ENCODE results near the gene DNM2.

DNM2 gene

DNA sequence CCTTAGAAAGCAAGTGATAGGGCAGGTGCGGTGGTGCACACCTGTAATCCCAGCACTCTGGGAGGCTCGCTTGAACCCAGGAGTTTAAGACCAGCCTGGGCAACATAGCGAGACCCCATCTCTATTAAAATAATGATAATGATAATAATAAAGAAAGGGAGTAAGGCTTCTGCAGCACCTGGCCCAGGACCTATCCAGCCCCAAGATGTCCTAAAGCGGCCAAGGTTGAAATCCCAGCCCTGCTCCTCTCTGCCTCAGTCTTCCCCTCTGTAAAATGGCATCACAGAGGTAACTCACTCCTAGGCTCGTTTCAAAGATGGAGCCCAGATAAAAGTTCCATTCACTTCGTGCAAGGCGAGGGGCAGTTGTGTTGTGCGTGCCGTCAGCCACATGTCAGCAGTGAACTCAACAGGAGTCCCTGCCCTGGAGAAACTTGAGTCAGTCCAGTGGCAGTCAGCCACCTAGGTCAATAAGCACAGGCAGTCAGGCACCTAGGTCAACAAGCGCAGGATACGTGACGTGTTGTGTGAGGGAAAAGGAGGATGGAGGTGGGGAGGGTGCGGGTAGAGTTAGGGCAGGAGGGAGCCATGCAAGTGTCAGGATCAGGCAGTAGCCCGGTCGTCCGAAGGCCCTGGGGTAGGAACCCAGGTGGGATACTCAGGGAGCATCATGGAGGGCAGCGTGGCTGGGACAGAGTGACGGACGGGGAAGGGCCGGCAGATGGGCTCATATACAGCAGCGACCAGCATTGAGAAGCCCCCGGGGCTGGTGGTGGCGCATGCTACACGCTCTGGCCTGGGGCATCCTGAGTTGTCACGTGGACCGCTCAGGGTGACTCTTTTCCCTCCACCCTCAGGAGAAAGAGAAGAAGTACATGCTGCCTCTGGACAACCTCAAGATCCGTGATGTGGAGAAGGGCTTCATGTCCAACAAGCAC is 101.5 kb downstream of the DNM2 start:
- Histone ChIP-seq H3K9me3 (ENCODE audit: insufficient read depth, low read length) (no peaks in the 10 kb centered on the region), H3K4me3 (ENCODE audit: low read length) (no peak overlapping the region), H3K27me3 (ENCODE audit: low read depth, low read length) (no peaks in the 10 kb centered on the region), H3K4me1 (ENCODE audit: low read length) (no peaks in the 10 kb centered on the region), H3K9ac (ENCODE audit: low read length) (no peak overlapping the region), H3K27ac (ENCODE audit: low read length) (no peak overlapping the region), H3K36me3 (replicated peaks; ENCODE audit: low read depth, low read length) (peaks cover 18% of the 10 kb centered on the region), H3K79me2 (ENCODE audit: low read length) (no peaks in the 10 kb centered on the region), H4K20me1 (ENCODE audit: insufficient read depth, low read length) (no peaks in the 10 kb centered on the region), H2AFZ (ENCODE audit: low read depth, low read length) (no peak overlapping the region), H3K4me2 (ENCODE audit: low read length) (no peak overlapping the region)
- TF ChIP-seq, protein P1, sequence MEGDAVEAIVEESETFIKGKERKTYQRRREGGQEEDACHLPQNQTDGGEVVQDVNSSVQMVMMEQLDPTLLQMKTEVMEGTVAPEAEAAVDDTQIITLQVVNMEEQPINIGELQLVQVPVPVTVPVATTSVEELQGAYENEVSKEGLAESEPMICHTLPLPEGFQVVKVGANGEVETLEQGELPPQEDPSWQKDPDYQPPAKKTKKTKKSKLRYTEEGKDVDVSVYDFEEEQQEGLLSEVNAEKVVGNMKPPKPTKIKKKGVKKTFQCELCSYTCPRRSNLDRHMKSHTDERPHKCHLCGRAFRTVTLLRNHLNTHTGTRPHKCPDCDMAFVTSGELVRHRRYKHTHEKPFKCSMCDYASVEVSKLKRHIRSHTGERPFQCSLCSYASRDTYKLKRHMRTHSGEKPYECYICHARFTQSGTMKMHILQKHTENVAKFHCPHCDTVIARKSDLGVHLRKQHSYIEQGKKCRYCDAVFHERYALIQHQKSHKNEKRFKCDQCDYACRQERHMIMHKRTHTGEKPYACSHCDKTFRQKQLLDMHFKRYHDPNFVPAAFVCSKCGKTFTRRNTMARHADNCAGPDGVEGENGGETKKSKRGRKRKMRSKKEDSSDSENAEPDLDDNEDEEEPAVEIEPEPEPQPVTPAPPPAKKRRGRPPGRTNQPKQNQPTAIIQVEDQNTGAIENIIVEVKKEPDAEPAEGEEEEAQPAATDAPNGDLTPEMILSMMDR (IDR thresholded peaks at IDR 0.05; ENCODE audit: low read depth, low read length) = no peak
- TF ChIP-seq EZH2phosphoT487 (IDR thresholded peaks at IDR 0.05; ENCODE audit: low read depth) = no peak

DNA sequence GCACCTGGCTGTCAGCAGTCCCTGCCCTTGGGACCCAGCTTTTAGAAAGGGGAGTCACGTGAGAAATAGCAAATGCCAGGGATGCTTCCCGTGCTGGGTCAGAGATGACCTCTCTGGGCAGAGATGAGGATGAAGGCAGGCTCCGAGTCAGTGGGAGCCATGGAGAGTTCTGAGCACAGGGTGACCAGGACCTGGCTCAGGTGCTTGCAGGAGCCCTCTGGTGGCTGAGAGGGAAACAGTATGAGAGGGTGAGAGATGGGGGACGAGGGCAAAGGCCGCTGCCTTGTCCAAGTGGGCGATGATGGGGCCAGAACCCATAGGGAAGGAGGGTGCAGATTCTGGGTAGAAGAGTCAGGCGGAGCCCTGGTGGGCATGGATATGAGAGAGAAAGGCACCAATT is 102.3 kb downstream of the DNM2 start:
- no peaks in the 10 kb centered on the region for H4K20me1 ChIP-seq (ENCODE audit: insufficient read depth, low read length)
- H3K9ac ChIP-seq (ENCODE audit: low read length) = no peak overlapping the region
- H3K4me2 ChIP-seq (ENCODE audit: low read length) = no peak overlapping the region
- no peaks in the 10 kb centered on the region for H3K9me3 ChIP-seq (ENCODE audit: insufficient read depth, low read length)
- TF ChIP-seq, protein P1 (IDR thresholded peaks at IDR 0.05; ENCODE audit: low read depth, low read length) = peak; percentile 41
- no peak for TF ChIP-seq EZH2phosphoT487 (IDR thresholded peaks at IDR 0.05; ENCODE audit: low read depth)
- no peaks in the 10 kb centered on the region for H3K79me2 ChIP-seq (ENCODE audit: low read length)
- H3K27ac ChIP-seq (ENCODE audit: low read length) = no peak overlapping the region
- H3K4me3 ChIP-seq (ENCODE audit: low read length) = no peak overlapping the region
- H2AFZ ChIP-seq (ENCODE audit: low read depth, low read length) = no peak overlapping the region
- no peaks in the 10 kb centered on the region for H3K27me3 ChIP-seq (ENCODE audit: low read depth, low read length)
- H3K36me3 ChIP-seq (replicated peaks; ENCODE audit: low read depth, low read length) = peaks cover 24% of the 10 kb centered on the region
- H3K4me1 ChIP-seq (ENCODE audit: low read length) = no peaks in the 10 kb centered on the region

DNA sequence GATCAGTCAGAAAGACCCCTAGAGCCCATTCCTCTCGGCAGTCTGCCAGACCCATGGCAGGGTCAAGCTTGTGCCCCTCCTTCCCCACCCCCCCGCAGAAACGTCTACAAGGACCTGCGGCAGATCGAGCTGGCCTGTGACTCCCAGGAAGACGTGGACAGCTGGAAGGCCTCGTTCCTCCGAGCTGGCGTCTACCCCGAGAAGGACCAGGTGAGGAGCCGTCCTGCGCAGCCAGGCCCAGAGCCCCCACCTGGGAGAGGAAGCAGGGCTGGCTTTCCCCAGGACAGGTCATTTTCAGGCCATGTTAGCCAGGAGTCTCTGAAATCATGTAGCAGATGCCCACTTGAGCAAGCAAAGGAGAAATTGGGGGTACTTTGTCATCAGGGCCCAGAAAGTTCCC is 105.8 kb downstream of the DNM2 start:
- Histone ChIP-seq H3K79me2 (ENCODE audit: low read length) (no peaks in the 10 kb centered on the region), H4K20me1 (ENCODE audit: insufficient read depth, low read length) (no peaks in the 10 kb centered on the region), H3K9me3 (ENCODE audit: insufficient read depth, low read length) (no peaks in the 10 kb centered on the region), H3K9ac (ENCODE audit: low read length) (no peak overlapping the region), H3K4me1 (ENCODE audit: low read length) (no peaks in the 10 kb centered on the region), H3K27me3 (ENCODE audit: low read depth, low read length) (no peaks in the 10 kb centered on the region), H3K27ac (ENCODE audit: low read length) (no peak overlapping the region), H3K4me3 (ENCODE audit: low read length) (no peak overlapping the region), H3K36me3 (replicated peaks; ENCODE audit: low read depth, low read length) (peaks cover 30% of the 10 kb centered on the region), H2AFZ (ENCODE audit: low read depth, low read length) (no peak overlapping the region), H3K4me2 (ENCODE audit: low read length) (no peak overlapping the region)
- TF ChIP-seq, protein P1 (IDR thresholded peaks at IDR 0.05; ENCODE audit: low read depth, low read length) = no peak
- no peak for TF ChIP-seq EZH2phosphoT487 (IDR thresholded peaks at IDR 0.05; ENCODE audit: low read depth)

DNA sequence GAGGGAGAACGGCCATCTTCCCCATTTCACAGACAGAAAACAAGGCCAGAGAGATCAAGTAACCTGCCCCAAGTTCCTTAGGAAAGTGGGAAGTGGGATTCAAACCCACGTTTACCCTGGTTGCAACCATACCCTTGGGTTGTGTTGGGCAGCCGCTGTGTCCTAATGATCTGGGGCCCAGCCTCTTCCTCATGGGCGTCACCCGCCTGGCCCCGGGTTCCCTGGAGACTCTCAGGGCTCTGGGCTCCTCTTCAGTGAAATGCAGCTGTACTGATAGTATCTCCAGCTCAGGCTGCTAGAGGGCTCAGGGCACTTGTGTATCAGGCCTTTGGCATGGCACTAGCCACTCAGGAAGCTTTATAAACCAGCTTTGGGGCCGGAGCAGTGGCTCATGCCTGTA is 108.4 kb downstream of the DNM2 start:
- Histone ChIP-seq H3K36me3 (replicated peaks; ENCODE audit: low read depth, low read length) (peaks cover 27% of the 10 kb centered on the region), H3K4me1 (ENCODE audit: low read length) (no peaks in the 10 kb centered on the region)
- TF ChIP-seq, protein P1 (IDR thresholded peaks at IDR 0.05; ENCODE audit: low read depth, low read length) = no peak
- TF ChIP-seq EZH2phosphoT487 (IDR thresholded peaks at IDR 0.05; ENCODE audit: low read depth) = no peak

More for the DNA sequence above, 108.4 kb downstream of the DNM2 start:
- Histone ChIP-seq H3K79me2 (ENCODE audit: low read length) (no peaks in the 10 kb centered on the region), H3K27ac (ENCODE audit: low read length) (no peak overlapping the region), H4K20me1 (ENCODE audit: insufficient read depth, low read length) (no peaks in the 10 kb centered on the region), H3K27me3 (ENCODE audit: low read depth, low read length) (no peaks in the 10 kb centered on the region), H3K9me3 (ENCODE audit: insufficient read depth, low read length) (no peaks in the 10 kb centered on the region), H3K4me2 (ENCODE audit: low read length) (no peak overlapping the region), H3K9ac (ENCODE audit: low read length) (no peak overlapping the region), H3K4me3 (ENCODE audit: low read length) (no peak overlapping the region), H2AFZ (ENCODE audit: low read depth, low read length) (no peak overlapping the region)

Data from OCI-LY3 (cell line).